ENCODE measurements around the gene TIMP3.

The TIMP3 gene

DNA sequence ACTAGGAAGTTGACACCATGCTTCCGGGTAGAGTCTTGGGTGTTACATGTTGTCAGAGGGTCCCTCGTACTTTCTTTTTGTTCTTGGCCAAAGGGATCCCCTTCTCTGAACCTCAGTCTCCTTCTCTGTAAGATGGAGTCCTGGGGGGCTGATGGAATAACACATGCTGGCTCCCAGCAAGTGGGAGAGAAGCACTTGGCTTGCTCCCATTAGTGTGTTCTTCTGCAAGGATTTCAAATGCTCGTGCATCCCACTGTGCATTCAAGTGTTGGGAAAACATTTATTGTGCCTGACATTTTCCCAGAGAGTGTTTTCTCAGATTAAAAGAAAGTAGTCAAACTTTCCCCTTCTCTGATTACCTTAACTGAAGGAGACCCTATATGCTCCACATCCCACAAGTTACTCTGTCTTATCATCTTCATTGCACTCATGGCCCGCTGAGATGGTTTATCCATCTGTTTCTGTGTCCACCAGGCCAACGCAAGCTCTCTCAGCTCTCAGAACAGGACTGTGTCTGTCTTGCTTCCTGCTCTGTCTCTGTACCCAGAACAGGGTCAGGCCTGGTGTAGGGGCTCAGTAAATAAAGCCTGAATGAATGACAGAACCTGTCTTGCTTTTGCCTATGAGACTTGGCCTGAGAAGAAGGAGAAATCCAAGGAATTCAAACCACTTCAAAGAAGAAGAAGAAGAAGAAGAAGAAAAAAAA lies 16.0 kb upstream of the TIMP3 start:
- DNase-seq (ENCODE audit: low read depth in 2 of 3, low spot score in 2 of 3) = no peak

- no peak for DNase-seq (ENCODE audit: low read depth in 2 of 3, low spot score in 2 of 3)
These were observed 15.5 kb upstream of the TIMP3 start for GRCh38 chr22:32786027-32786418.

GRCh38 chr22:32788904-32789624 lies 12.4 kb upstream of the TIMP3 start:
- DNase-seq (ENCODE audit: low read depth in 2 of 3, low spot score in 2 of 3) = no peak

DNA sequence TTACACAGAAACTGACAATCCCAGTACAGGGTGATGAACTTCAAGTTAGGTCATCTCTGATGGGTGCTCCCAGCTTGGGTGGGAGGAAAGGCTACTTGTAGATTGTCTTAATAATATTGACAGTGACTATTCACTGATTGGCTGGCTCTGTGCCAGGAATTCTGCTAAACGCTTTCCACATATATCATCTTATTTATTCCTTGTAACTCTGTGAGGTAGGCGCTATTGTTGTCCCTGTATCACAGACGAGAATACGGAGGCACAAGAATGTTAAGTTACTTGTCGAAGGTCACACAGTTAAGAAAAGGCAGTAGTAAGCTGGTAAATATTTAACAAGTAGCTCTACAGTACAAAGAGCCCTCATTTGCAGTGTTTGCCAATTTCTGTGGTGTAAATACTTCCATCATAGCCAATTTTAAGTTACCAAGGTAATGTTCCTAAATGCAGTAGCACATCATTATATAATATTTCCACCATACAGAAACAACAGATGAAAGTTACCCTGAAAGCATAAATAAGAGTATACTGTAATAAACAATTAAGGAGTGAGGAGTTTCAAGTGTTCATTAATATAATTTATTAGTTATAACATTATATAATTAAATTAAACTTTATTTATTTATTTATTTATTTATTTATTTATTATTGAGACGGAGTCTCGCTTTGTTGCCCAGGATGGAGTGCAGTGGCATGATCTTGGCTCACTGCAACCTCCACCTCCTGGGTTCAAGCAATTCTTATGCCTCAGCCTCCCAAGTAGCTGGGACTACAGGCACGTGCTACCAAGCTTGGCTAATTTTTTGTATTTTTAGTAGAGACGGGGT lies 11.5 kb upstream of the TIMP3 start:
- DNase-seq (ENCODE audit: low read depth in 2 of 3, low spot score in 2 of 3) = no peak

DNA sequence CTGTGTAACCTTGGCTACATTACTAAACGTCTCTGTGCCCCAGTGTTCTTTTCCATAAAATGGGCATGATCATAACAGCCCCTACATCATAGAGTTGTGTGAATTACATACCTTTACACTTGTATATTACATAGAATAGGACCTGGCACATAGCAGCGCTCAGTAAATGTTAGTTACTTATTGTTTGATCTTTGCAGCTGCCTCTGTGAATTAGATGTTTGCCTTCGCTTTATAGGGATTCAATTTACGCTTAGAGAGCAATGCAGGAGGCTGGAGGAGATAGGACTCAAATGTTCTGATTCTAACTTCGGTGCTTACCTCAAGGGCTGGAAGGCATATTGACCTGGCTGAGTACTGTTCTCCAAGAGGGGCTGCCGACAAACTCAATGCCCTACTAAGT lies 10.4 kb upstream of the TIMP3 start:
- no peak for DNase-seq (ENCODE audit: low read depth in 2 of 3, low spot score in 2 of 3)

GRCh38 chr22:32791485-32791884 lies 10.0 kb upstream of the TIMP3 start:
- no peak for DNase-seq (ENCODE audit: low read depth in 2 of 3, low spot score in 2 of 3)

- DNase-seq (ENCODE audit: low read depth in 2 of 3, low spot score in 2 of 3) = no peak
These were observed 7.9 kb upstream of the TIMP3 start for GRCh38 chr22:32793589-32793988.

DNA sequence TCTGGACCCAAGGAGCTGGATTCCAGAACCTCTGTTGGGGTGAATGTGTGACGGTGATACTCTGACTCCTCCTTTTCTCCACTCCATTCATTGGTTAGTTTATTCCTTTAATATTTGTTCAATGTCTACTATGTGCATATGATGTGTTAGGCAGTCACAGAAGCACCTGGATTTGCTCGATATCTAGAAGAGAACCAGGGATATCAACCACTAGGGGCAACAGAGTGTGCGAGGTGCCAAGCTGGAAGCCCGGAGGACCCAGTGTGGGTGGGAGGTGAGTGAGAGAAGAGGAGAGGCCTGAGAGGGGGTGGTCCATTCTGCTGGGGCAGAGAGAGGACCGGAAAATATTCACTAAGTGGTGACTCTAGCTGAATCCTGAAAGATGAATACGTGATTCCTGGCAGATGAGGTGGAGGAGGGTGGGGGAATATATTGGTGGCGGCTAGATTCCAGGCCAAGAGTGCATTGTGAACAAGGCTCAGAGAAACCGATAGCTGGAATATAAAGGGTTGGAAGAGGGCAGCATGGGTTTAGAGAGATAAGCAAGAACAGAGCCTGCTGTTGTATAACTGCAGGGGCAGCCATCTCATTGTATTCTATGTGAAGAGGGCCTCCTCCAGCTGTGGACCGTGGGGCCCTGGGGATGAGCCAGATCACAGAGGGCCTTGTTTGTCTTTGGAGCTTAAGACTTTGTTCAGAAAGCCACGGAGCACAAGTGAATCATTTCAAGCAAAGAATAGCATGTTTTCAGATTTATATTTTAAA lies 6.9 kb upstream of the TIMP3 start:
- DNase-seq (ENCODE audit: low read depth in 2 of 3, low spot score in 2 of 3) = no peak

- no peak for DNase-seq (ENCODE audit: low read depth in 2 of 3, low spot score in 2 of 3)
These were observed 6.3 kb upstream of the TIMP3 start for GRCh38 chr22:32795214-32795596.

GRCh38 chr22:32796865-32797573 lies 4.5 kb upstream of the TIMP3 start:
- DNase-seq (ENCODE audit: low read depth in 2 of 3, low spot score in 2 of 3) = peak; percentile 21 to 27 (median 23)

DNA sequence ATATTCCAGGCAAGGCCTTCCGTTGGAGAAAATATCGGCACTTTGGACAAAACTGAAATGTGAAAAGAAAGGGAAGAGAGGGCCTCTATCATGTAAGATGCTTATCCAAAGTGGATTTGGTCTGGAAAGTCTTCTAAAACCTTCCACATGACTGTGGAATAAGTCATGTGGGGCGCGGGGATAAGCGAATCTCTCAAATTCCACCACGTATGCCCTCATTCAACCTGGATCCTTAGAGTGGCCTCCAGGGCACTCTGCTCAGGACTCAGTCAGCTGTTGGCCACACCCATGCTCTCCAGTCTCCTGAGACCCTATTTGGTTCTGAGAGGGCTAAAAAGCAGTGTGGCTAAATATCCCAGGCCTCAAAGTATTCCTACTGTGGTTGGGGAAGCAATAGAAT lies 2.0 kb upstream of the TIMP3 start:
- DNase-seq (ENCODE audit: low read depth in 2 of 3, low spot score in 2 of 3) = no peak

- DNase-seq (ENCODE audit: low read depth in 2 of 3, low spot score in 2 of 3) = no peak
These were observed 1.2 kb upstream of the TIMP3 start for GRCh38 chr22:32800158-32800882.

DNA sequence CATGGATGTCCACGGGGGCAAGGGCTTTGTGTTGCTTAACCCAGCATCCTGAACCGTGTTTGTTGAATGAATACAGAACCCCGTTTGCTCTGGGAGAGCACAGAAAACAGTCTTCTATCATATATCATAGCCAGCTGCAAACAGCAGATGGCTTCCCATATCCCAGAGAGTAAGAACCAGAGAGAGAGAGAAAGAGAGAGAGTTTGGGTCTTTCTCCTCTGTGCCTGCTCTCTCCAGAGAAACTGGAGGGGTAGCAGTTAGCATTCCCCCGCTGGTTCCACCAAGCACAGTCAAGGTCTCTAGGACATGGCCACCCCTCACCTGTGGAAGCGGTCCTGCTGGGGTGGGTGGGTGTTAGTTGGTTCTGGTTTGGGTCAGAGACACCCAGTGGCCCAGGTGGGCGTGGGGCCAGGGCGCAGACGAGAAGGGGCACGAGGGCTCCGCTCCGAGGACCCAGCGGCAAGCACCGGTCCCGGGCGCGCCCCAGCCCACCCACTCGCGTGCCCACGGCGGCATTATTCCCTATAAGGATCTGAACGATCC lies 440 bp upstream of the TIMP3 start:
- DNase-seq (ENCODE audit: low read depth in 2 of 3, low spot score in 2 of 3) = no peak

DNA sequence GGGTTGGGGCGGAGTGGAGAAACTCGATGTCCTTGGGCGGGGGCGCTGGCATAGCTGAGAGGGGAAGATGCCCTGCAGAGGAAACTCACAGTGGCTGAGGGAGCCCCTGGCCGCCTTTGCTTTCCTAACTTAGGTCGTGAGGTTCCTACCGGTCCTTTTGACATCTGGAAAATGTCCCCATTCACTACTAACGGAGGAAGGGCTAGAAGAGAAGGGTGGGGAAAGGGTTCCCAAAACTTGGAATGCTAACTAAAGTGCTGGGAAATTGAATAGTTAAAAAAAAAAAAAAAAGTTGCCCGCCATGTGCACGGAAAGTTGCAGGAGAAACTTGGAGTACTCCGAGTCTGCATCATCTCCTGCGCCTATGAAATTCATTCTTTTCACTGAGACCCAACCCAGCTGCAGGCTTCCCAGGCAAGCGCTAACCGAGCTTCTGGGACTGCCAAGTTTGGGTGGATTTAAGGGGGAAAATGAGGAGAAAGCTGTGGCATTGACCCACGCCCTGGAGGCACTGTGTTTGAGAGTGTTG lies 796 bp downstream of the TIMP3 start:
- no peak for DNase-seq (ENCODE audit: low read depth in 2 of 3, low spot score in 2 of 3)

GRCh38 chr22:32803020-32803737 lies 1.7 kb downstream of the TIMP3 start:
- DNase-seq (ENCODE audit: low read depth in 2 of 3, low spot score in 2 of 3) = no peak

DNA sequence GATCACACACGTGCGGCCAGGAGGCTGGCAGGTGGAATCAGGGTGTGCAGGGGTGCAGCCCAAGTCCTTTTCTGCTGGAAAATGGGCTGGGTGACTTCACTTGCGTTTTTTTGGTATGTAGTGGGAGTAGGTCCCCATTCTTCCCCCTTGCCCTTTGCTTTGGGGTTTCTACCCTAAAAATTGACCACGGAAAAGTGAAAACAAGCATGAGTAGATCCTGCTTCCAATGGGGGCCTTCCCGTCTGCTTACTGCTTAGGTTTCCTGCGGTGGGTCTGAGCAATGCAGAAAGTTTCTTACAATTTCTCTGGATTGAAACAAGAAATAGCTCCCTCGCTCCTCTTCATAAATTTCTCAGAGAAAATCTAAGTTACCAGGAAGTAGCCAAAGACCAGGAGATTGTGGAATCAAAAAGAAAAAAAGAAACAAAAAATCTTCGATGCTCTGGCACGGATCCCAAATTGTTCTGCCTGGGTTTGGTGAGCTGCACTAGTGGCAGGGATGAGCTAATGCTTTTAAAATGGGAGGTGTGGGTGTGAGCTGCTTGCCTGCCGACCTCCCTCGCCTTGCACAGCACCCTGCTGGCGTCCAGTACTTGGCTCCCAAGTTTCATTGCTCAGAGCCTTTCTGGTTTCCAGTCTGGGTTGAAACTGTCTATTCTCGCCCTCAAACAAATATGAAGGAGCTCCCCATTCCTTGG lies 2.4 kb downstream of the TIMP3 start:
- no peak for DNase-seq (ENCODE audit: low read depth in 2 of 3, low spot score in 2 of 3)

DNA sequence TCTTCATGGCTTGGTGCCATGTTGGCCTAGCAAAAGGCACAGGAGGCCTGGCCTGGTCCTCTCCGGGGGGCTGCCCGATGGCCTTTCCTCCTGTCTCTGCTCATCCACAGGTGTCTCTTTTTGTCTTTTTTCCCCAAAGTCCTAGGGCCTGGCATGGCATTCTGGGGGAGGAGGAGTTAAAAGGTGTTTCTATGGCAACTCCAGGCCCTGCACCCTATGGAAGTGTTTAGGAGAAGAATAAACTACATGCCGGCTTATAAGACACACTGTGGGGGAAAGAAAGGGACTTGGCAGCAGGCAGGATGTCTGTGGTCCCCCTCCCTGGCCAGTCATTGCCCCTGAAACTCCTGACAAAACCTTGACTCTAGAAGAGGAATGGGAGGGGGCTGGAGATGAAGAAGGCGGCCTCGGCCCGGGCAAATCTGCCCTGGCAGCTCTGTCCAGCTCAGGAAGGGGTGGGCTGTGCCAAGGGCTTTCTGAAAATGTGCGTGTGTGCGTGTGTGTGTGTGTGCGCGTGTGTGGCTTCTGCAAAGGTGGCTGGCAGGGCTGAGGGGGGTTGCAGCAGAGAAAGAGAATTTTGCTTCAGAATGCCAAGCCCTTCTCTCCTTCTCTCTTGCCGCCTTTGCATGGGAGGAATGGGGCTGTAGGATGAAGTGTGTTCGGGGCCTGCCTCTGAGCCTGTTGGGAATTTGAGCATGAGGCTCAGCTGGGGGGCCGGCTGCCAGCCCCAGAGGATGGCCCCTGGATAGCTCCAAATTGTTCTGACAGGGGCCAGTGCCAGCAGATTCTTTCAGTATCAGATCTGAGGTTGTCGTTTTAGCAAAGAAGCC lies 3.2 kb downstream of the TIMP3 start:
- no peak for DNase-seq (ENCODE audit: low read depth in 2 of 3, low spot score in 2 of 3)
